HG03108 (cell line): ENCODE data around the gene GALNS.

ENCODE experiments used
- ATAC-seq: cut with Tn5 transposase; IDR thresholded peaks from one replicate; pipeline ENCODE4 v1.9.1; 2021; ENCODE audit warnings: moderate library complexity; ENCODE audit not compliant: unreplicated experiment

The GALNS gene

GRCh38 chr16:88787579-88788314 is 69.0 kb downstream of the GALNS start:
- no peak for ATAC-seq

- ATAC-seq, result no peak
These were observed 71.4 kb downstream of the GALNS start, which contains the start of gene PIEZO1 for GRCh38 chr16:88785106-88785924. TSS of gene PIEZO1 (minus strand) at chr16:88785220. CDS start at chr16:88784964, 256 bp downstream.

GRCh38 chr16:88784856-88785105 is 72.0 kb downstream of the GALNS start:
- ATAC-seq, result no peak

- no peak for ATAC-seq
These were observed 72.5 kb downstream of the GALNS start for GRCh38 chr16:88784074-88784855.

- no peak for ATAC-seq
These were observed 73.2 kb downstream of the GALNS start for GRCh38 chr16:88783391-88784073.

GRCh38 chr16:88782454-88783390 is 74.0 kb downstream of the GALNS start:
- ATAC-seq, result no peak

GRCh38 chr16:88781140-88782077 is 75.3 kb downstream of the GALNS start:
- peak; percentile 43 for ATAC-seq

GRCh38 chr16:88780142-88781062 is 76.3 kb downstream of the GALNS start:
- no peak for ATAC-seq

- no peak for ATAC-seq
These were observed 77.2 kb downstream of the GALNS start for GRCh38 chr16:88779406-88780141.

GRCh38 chr16:88778541-88779065 is 78.1 kb downstream of the GALNS start:
- no peak for ATAC-seq

- ATAC-seq, result no peak
These were observed 78.5 kb downstream of the GALNS start for GRCh38 chr16:88778271-88778525.

- ATAC-seq, result no peak
These were observed 79.1 kb downstream of the GALNS start for GRCh38 chr16:88777471-88778270.

- ATAC-seq, result no peak
These were observed 80.9 kb downstream of the GALNS start for GRCh38 chr16:88775825-88776224.

GRCh38 chr16:88774544-88775393 is 82.0 kb downstream of the GALNS start:
- ATAC-seq, result no peak

- ATAC-seq, result no peak
These were observed 82.9 kb downstream of the GALNS start for GRCh38 chr16:88773812-88774291.
